Measurements from ENCODE around the gene TMEM132D. TPM values are rescaled to one million over a fixed set of nuclear protein-coding genes. Genes with fewer than 3 reads are reported as not detected.

The TMEM132D gene
- total and polyA plus RNA-seq, 2 of the 4 experiments (the other 2 are of a cell fraction), result not detected

DNA sequence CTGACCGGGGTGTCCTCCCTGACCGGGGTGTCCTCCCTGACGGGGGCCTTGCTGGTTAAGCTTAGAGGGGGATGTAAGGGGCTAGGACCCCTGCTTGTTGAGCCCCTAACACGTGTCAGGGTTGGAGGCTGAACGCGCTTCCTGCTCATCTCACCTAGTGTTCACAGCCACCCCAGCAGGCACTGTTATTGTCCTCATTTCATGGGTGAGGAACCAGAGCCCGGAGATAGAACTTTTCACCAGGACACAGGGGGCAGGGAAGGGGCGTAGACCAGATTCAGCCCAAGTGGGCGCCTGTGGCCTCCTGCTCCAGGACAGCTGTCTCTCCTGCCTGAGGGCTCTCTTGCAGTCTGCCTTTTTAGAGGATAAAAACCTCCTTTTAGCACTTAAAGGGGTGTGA, 814.2 kb downstream of the TMEM132D start:
- Histone ChIP-seq H4K20me1 (ENCODE audit: insufficient read depth, low read length) (no peaks in the 10 kb centered on the region), H2AK5ac (ENCODE audit: low read depth, low read length) (no peak overlapping the region), H3K18ac (ENCODE audit: low read depth, low read length) (no peak overlapping the region), H2AK9ac (replicated peaks; ENCODE audit: low read depth, low read length, poor library complexity) (no peak overlapping the region), H3K79me1 (ENCODE audit: low read depth in 1 of 2, low read length in 2 of 2) (no peaks in the 10 kb centered on the region), H3K4ac (ENCODE audit: low read depth, low read length) (no peak overlapping the region), H4K8ac (ENCODE audit: low read depth in 2 of 2, low read length in 2 of 2) (no peak overlapping the region), H3K36me3 (ENCODE audit: control insufficient read depth, insufficient read depth, low read length) (no peaks in the 10 kb centered on the region), H3K9ac (ENCODE audit: low read depth, low read length) (no peak overlapping the region), H4K91ac (ENCODE audit: insufficient read depth, low read depth, low read length) (no peak overlapping the region), H3K56ac (ENCODE audit: extremely low read depth, insufficient read depth, low read length) (no peak overlapping the region), H4K5ac (ENCODE audit: low read depth, low read length) (no peak overlapping the region), H2BK20ac (ENCODE audit: low read depth, low read length) (no peak overlapping the region), H3K23ac (ENCODE audit: low read depth, low read length) (no peak overlapping the region), H3K14ac (replicated peaks; ENCODE audit: low read depth, low read length) (no peak overlapping the region), H3K4me3 (ENCODE audit: insufficient read depth, low read depth, low read length) (no peak overlapping the region), H3K9me1 (ENCODE audit: insufficient read depth, low read length) (no peaks in the 10 kb centered on the region), H2BK5ac (ENCODE audit: low read depth, low read length, poor library complexity, severe bottlenecking) (no peak overlapping the region), H2BK120ac (ENCODE audit: low read depth, low read length) (no peak overlapping the region), H2BK15ac (ENCODE audit: low read depth, low read length) (no peak overlapping the region), H3K27me3 (ENCODE audit: control insufficient read depth, insufficient read depth, low read length) (no peaks in the 10 kb centered on the region), H3K9me3 (ENCODE audit: control insufficient read depth, insufficient read depth, low read length) (peaks cover 25% of the 10 kb centered on the region), H3K4me2 (ENCODE audit: low read depth, low read length) (no peak overlapping the region), H2AFZ (replicated peaks; ENCODE audit: low read length, poor library complexity) (no peak overlapping the region), H3K4me1 (ENCODE audit: control insufficient read depth, insufficient read depth, low read length) (no peaks in the 10 kb centered on the region), H3K27ac (ENCODE audit: insufficient read depth, low read length) (no peak overlapping the region)
- no TSS peak for BruUV-seq (replicated peaks)
- dilution Hi-C loops (cut with HindIII; ENCODE audit: low sequenced_read_pairs, unreplicated experiment), result no loop called here
- in situ Hi-C loops (cut with MboI; ENCODE audit: low sequenced_read_pairs), result no loop called here
- TF ChIP-seq RFX5 (IDR thresholded peaks at IDR 0.05; ENCODE audit: low read depth, low read length), result no peak
- no peak for TF ChIP-seq MAFK (IDR thresholded peaks at IDR 0.05; ENCODE audit: low read depth, low read length)
- TF ChIP-seq SMC3 (IDR thresholded peaks at IDR 0.05; ENCODE audit: low read depth, low read length), result no peak
- TF ChIP-seq NFE2L2 (IDR thresholded peaks at IDR 0.05; ENCODE audit: low read depth, low read length), result no peak
- TF ChIP-seq RAD21 (IDR thresholded peaks at IDR 0.05; ENCODE audit: low read length), result no peak
- TF ChIP-seq RCOR1 (IDR thresholded peaks at IDR 0.05; ENCODE audit: insufficient replicate concordance, low read length), result no peak
- TF ChIP-seq BHLHE40 (IDR thresholded peaks at IDR 0.05; ENCODE audit: low read depth, low read length), result no peak
- TF ChIP-seq FOS (IDR thresholded peaks at IDR 0.05; ENCODE audit: low read depth, low read length), result no peak
- no peak for TF ChIP-seq CEBPB (IDR thresholded peaks at IDR 0.05; ENCODE audit: low read depth, low read length)
- intact Hi-C loops (cut with micrococcal nuclease), result no loop called here
- ChIA-PET CTCF (no interaction called here), POLR2A (ENCODE audit: unreplicated experiment) (no interaction called here)
- ATAC-seq (ENCODE audit: low read depth) (no peak), DNase-seq (no peak)
- no CpG with 5 or more reads among the region's 9 CpGs for WGBS, 2 experiments (ENCODE audit: extremely low coverage in 2 of 2, insufficient read length in 1 of 2)
